ENCODE results near the gene TNFRSF21.

The TNFRSF21 gene

DNA sequence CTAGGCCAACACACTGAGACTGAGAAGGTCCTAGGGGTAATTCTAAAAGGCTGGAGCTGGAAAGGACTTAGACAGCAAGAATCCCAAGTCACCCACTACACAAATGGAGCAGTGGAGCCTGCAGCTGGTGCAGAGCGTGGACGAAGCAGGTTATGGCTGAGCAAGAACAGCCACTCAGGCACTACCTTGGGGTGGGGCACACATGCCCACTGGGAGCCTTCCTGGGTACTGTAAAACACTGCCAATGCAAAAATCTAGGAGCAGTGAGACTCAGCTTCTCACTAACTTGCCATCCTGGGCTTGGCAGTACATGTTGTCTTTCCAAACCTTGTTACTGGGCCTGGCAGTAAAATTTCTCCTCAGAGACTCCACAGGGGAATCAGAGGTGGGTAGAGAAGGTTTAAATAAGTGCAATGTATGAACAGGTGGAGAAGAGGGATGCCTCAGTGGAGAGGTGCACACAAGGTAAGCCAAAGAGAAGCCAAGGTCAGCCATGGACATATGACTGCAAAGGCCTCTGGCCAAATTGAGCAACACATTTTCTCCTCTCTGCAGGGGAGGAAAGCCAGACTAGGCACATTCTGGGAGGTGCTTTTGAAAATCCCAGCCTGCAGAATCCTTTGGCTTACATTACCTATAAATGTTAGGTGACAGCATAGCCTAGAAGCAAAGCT lies 105.6 kb downstream of the TNFRSF21 start:
- DNase-seq, result no peak

DNA sequence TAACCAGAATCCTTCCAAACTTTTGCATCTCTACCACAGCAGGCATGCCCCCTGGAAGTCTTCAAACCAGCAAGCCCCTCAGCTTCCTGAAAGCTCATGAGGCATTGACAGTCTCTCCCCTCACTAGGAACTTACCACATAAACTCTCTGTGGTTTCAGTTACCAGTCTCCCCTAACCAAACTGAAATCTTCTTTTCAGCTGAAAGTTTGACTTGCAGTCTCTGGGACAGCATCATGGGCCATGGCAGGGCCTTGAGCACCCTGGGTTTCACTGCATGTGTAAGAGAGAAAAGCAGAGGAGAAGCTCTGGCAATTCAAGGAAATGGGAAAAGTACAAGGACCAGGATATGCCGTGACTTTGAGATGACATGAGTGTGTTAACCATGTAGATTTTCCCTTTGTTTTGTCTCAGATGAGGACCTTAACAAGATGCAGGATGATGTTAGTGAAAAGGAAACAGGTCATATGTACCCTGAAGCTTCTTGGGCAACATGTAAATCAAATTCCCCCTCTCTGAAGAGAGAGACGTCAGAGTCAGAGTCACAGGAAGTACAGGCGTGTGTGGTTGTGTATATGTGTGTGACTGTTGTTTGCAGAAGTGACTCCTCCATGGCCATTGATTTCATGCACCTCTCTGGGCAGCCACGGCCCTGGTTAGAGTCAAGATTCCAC lies 106.3 kb downstream of the TNFRSF21 start:
- no peak for DNase-seq

DNA sequence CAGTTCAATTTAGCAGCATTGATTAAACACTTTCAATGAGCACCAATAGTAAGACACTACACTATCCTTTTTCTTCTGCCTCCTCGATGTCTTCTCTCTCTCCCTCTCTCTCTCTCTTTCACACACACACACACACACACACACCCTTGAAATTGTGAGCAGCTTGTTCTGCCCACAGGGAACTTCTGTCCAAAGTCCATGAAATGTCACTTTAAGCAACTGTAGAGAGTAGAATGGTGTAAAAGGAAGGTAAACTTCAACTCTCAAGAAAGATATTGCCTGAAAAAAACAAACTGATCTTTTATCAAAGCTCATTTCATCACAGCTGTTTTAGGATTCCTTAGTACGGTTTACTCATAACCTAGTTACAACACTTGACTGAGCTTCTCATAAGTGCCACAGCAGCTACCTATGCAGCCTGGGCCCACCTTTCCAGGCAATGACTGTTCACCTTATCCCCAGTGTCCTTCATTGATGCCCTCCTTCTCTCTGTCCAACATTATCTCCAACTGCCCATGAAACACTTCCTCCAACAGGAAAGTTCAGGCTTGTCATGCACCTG lies 107.0 kb downstream of the TNFRSF21 start:
- no peak for DNase-seq

DNA sequence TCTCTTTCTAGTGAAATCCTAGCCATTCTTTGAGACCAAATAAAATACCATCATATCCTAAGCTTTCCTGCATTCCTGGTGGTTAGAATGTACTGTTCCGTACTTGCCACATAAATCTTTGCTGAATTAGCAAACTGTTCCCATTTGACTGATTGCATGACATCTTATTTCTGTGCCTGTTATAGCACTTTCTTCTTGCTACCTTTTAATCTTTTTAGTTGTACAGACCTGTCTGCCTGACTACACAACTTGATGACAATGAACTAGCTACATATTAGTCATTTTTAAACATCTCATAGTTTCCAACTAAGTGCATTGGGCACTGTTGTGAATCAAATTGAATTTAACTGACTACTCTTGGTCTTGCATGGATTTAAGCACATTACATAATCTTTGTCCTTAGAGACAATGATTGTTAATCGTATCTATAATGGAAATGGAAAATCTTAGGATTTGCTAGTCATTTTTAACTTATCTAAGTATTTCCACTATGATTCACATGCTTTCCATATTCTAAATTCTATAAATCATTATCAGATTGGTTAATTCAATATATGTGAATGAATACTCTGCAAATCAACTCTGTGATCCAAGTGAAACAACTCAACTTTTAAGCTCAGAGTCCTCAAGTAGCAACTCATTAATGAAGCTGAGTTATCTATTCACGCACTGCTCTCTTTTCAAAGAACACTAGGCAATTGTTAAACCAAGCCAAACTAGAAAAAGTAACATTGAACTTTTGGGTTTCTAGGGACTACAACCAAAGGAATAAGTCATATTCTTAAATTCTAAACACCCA lies 109.0 kb downstream of the TNFRSF21 start:
- DNase-seq, result no peak

DNA sequence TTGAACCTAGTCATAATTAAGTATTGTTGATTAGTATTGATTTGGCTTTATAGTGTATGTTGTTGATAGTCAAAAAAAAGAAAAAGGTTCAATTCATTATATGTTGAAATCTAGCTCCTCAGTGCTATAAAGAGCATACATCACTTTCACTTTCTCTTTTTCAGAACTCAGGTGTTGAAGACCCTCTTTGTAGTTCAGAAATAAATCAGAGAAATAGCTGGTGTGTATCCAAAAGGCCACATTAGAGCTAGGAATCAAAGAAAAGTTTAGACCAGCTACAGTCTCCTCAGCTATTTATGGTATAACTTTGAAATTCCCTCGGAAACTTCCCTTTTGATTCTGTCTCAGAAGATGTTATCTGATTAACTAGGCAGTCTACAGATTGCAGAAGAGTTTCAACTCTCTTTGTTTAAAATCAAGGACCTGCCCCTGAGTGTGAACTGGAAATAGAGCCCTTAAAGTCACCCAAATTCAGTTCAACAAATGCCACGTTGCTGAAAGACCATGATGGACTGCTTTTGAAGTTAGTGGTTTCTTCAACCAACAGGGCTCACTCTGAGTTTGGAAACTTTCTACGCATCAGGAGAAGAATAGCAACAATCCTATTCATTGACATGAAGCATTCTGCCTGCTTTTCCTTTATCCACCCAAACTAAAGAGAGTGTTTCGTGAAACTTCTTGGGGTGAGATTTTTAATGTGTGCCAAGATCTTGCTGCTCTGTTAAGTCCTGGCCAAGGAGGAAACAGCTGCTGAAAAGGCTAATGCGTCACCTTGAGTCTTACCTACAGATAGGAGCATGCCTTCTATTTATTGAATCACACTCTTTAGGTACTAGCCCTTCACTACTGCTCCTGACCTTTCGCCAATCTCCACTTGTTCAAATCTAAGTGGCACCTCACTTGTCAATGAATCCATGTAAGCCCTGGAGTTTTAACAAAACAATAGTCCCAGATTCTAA lies 111.7 kb downstream of the TNFRSF21 start:
- DNase-seq, result no peak

DNA sequence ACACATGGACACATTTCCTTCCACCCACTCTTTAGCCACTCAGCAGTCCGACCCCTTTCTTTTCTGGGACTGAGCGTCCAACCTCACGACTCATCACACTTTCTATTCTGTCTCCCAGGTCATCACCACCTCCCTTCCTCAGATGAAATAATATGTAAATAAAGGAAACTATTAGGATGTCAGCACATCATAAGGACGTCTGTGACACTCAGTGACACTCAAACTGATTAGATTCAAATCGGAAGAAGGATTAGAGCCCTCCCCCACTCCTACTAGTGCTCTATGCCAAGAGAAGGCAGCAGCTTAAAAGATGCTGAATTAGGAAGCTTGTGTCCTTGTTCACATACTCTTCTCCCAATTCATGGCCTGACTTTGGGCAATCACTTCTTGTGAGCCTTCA lies 113.6 kb downstream of the TNFRSF21 start:
- no peak for DNase-seq

DNA sequence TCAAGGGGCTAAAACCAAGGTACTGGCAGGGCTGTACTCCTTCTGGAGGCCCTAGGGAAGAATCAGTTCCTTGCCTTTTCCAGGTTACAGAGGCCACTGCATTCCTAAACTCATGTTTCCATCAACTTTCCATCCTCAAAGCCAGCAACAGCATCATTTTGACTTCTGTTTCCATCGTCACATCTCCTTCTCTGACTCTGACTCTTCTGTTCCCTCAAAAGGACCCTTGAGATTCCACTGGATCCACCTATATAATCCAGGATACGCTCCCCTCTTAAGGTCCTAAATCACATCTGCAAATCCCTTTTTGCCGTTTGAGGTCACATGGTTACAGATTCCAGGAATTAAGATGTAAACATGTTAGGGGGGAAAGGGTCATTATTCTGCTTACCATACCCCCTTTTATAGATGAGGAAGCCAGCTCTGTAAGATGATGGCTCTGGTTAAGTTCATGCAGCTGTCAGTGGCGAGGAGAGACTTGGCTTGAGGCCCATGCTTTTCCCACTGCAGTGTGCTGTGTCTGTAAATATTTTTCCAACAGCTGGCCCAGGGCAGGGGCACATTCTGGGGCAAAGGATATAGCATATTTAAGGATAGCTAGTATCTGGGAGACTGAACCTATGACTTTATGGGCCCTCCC lies 114.6 kb downstream of the TNFRSF21 start:
- no peak for DNase-seq

DNA sequence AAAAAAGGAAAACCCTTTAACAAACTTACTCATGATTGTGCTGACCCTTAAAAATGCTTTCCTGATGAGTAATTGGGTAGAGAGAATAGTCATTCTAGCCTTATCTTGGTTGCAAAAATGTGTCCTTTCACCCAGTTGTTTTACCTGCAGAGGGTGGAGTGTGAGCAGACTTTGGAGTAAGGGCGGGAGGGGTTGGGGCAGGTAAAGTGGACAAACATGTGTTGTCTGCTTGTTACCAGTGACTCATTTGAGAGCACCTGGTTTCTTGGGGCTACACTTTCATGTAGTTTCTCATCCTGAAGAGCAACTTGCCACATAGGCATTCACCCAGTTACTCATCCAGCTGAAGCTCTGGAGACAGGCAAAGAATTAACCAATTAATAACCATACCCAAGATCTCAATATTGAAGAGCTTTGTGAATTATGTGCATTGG lies 121.1 kb downstream of the TNFRSF21 start:
- no peak for DNase-seq

DNA sequence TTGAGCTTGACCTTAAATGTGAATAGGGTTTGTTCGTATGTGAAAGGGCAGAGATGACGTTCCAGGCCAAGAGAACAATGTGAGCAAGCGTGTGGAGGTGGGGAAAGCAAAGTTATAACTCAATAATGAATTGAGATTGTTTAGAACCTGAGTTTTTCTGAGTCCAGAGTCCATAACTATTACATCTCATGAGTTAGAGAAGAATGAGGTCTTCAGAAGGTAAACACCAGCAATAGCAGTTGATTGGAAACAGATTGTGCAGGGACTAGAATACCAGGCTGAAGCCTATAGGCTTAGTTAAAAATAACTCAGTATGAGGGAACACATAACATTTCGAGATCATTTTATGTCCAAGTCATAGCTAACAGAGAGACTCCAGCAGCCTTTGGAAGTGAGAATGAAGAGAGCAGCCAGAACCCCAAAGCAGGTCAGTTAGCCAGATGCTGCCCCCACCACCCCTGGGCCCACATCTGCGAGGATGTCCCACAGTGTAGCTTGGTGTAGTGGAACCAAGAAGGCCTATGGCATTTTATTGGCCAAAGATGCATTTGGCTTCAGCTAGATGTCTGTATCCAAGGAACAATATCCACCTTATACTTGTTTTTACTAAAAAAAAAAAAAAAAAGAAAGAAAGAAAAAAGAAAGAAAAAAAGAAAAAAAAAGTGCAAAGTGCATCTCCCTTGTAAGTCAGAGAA lies 121.7 kb downstream of the TNFRSF21 start:
- DNase-seq, result no peak

DNA sequence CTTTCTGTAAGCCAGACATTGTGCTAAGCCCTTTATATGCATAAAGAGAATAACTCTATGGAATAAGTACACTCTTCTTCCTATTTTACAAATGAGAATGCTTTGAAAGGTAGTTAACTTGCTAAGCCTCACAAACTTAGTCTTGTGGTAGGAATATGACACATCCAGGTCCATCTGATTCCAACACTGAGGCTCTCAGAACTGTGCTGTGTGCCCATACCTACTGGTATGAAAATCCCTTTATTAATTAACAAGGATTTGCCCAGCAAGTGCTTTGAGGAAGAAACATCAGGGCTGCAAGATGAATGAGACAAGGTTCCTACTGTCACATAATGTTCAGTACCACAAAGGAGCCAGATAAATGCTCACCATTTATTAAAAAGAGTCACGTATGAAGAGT lies 122.6 kb downstream of the TNFRSF21 start:
- no peak for DNase-seq

DNA sequence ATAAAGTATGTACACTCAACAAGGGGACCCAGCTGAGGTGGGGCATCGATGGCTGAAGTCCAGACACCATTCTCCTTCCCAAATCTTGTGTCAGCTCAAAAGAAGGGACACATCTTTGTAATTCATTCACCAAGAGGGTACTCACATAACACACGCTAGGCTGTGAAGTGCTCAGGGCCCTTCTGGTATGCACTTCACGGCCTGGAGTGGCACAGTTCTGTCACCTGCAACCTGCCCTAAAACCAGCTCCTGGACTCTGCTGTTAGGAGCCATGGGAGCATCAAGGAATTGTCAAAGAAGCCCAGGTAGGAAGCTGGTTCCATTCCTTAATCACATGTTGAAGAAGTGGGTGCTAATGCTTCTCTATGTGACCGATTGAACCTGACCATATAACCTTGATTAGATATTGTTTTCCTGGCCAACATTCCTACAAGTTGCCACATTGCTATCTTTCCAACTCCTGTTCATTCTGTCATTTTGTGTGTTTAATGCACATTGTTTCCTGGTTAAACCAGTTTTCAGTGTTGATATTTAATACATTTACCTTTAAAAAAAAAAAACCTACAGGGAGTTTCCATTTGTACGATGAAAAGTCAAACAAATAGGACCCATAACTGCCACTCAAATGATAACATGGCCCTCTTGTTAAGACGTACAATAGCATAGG lies 127.3 kb downstream of the TNFRSF21 start:
- DNase-seq, result no peak

DNA sequence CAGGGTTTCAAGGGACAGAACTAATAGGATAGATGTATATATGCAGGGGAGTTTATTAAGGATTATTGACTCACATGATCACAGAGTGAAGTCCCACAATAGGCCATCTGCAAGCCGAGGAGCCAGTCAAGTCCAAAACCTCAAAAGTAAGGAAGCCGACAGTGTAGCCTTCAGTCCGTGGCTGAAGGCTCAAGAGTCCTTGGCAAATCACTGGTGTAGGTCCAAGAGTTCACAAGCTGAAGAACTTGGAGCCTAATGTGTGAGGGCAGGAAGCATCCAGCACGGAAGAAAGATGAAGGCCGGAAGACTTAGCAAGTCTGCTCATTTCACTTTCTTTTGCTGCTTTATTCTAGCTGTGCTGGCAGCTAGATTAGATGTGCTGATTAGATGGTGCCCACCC lies 128.0 kb downstream of the TNFRSF21 start:
- DNase-seq, result no peak

All from activated effector memory CD4-positive, alpha-beta T cell treated with Interleukin-2 at 50 U/mL for 16 hours (primary cell).